Muscle layer of duodenum (tissue), 2 donors: Measurements from ENCODE around the gene PIK3CD.

Experiments used
- H3K27ac ChIP-seq: one replicate; pipeline ENCODE4 v1.7.0; 2013; ENCODE audit warnings: mild to moderate bottlenecking, low read length
- H3K27me3 ChIP-seq: one replicate; pipeline ENCODE4 v1.7.0; 2013; ENCODE audit warnings: low read depth, mild to moderate bottlenecking, control low read depth, low read length
- H3K36me3 ChIP-seq, 2 donors: one replicate each; pipeline ENCODE4 v1.7.0; 2013; ENCODE audit warnings: low read length in 2 of 2, control low read depth in 1 of 2, mild to moderate bottlenecking in 1 of 2; ENCODE audit not compliant: insufficient read depth in 2 of 2, control insufficient read depth in 1 of 2
- H3K4me1 ChIP-seq, 2 donors: one replicate each; pipeline ENCODE4 v1.7.0; 2013; ENCODE audit warnings: low read length in 2 of 2, mild to moderate bottlenecking in 2 of 2, control low read depth in 1 of 2, moderate library complexity in 1 of 2; ENCODE audit not compliant: insufficient read depth in 2 of 2, control insufficient read depth in 1 of 2
- H3K4me3 ChIP-seq, 2 donors: one replicate each; pipeline ENCODE4 v1.7.0; 2013; ENCODE audit warnings: low read length in 2 of 2, low read depth in 1 of 2, mild to moderate bottlenecking in 1 of 2
- H3K9me3 ChIP-seq, 2 donors: one replicate each; pipeline ENCODE4 v1.7.0; 2013; ENCODE audit warnings: low read length in 2 of 2, control low read depth in 1 of 2, mild to moderate bottlenecking in 1 of 2; ENCODE audit not compliant: control insufficient read depth in 1 of 2
- donor health status: healthy.

The PIK3CD gene

GRCh38 chr1:9651565-9652378, at the start of gene PIK3CD:
TSS of gene PIK3CD (plus strand) at chr1:9651731. CDS start at chr1:9710456, 58,725 bp downstream.
- H3K4me3 ChIP-seq, result peak within 1 kb of the TSS; percentile 11 to 62
- peaks cover 0 to 16% of the 10 kb centered on the region in 2 donors for H3K4me1 ChIP-seq
- H3K27ac ChIP-seq, result no peak within 1 kb of the TSS
- H3K27me3 ChIP-seq, result no peaks in the 10 kb centered on the region
- no peaks in the 10 kb centered on the region for H3K9me3 ChIP-seq
- H3K36me3 ChIP-seq, result no peaks in the 10 kb centered on the region

GRCh38 chr1:9601942-9602793, 49.4 kb upstream of the PIK3CD start:
- no peaks in the 10 kb centered on the region for H3K4me1 ChIP-seq
- no peaks in the 10 kb centered on the region for H3K9me3 ChIP-seq
- no peak overlapping the region for H3K4me3 ChIP-seq
- H3K27ac ChIP-seq, result no peak overlapping the region
- no peaks in the 10 kb centered on the region for H3K27me3 ChIP-seq
- H3K36me3 ChIP-seq, result peaks cover 7 to 49% of the 10 kb centered on the region in 2 donors

GRCh38 chr1:9602794-9603167, 48.8 kb upstream of the PIK3CD start:
- no peaks in the 10 kb centered on the region for H3K4me1 ChIP-seq
- no peak overlapping the region for H3K4me3 ChIP-seq
- peaks cover 5 to 49% of the 10 kb centered on the region in 2 donors for H3K36me3 ChIP-seq
- H3K27me3 ChIP-seq, result no peaks in the 10 kb centered on the region
- H3K27ac ChIP-seq, result no peak overlapping the region
- no peaks in the 10 kb centered on the region for H3K9me3 ChIP-seq

- Histone ChIP-seq H3K4me3 (no peak overlapping the region), H3K36me3 (peaks cover 0 to 49% of the 10 kb centered on the region in 2 donors), H3K27me3 (no peaks in the 10 kb centered on the region), H3K27ac (no peak overlapping the region), H3K9me3 (no peaks in the 10 kb centered on the region), H3K4me1 (no peaks in the 10 kb centered on the region)
Observed at GRCh38 chr1:9603307-9603706, 48.2 kb upstream of the PIK3CD start.

GRCh38 chr1:9603766-9604753, 47.5 kb upstream of the PIK3CD start:
- H3K36me3 ChIP-seq, result peaks cover 0 to 55% of the 10 kb centered on the region in 2 donors

DNA sequence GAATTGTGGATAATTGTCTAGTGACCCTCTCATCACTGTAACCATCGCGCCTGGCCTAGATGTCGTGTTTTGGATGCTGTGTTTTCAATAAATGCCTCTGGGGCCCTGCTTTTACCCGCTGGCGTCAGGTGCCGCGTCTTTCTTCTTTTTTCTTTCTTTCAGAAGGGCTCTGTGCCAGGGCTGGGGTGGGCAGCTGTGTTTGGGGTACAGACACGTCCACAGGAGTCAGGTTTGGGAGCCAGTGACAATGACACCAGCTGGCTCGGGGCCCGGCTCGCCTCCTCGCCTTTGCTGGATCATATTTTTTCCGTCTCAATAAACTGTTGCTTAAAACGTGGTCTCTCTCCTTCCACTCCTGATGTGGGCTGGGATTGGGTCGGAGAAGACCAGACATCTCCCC, 46.7 kb upstream of the PIK3CD start:
- Histone ChIP-seq H3K9me3 (no peaks in the 10 kb centered on the region), H3K27ac (no peak overlapping the region), H3K36me3 (peaks cover 1 to 63% of the 10 kb centered on the region in 2 donors), H3K4me3 (no peak overlapping the region), H3K27me3 (no peaks in the 10 kb centered on the region), H3K4me1 (no peaks in the 10 kb centered on the region)

More at GRCh38 chr1:9603766-9604753, 47.5 kb upstream of the PIK3CD start:
- no peaks in the 10 kb centered on the region for H3K9me3 ChIP-seq
- H3K4me3 ChIP-seq, result no peak overlapping the region
- no peaks in the 10 kb centered on the region for H3K4me1 ChIP-seq
- no peaks in the 10 kb centered on the region for H3K27me3 ChIP-seq
- H3K27ac ChIP-seq, result no peak overlapping the region

DNA sequence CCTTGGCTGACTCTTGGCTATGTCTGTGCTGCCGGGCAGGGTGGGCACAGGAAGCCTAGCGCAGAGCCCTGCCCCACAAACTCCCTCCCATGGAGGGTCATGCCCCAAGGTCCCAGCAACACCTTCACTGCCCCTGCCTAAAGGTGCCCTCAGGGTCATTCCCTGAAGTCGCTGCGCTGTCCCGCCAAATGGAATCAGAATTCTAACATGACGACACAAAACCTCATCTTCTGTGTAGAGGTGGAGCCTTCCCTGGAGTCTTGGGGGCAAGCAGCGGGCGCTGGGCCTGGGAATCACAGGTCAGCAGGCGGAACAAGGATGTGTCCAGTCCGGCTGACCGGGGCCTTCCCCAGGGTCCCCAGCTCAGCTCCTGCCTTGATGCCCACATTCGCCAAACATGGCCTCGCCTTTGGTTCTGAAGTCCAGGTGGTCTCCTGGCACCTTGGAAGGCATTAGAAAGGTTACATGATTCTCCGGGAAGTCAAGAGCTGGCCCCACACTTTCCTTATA, 45.5 kb upstream of the PIK3CD start:
- peaks cover 4 to 70% of the 10 kb centered on the region in 2 donors for H3K36me3 ChIP-seq
- no peak overlapping the region for H3K27ac ChIP-seq
- no peaks in the 10 kb centered on the region for H3K4me1 ChIP-seq

DNA sequence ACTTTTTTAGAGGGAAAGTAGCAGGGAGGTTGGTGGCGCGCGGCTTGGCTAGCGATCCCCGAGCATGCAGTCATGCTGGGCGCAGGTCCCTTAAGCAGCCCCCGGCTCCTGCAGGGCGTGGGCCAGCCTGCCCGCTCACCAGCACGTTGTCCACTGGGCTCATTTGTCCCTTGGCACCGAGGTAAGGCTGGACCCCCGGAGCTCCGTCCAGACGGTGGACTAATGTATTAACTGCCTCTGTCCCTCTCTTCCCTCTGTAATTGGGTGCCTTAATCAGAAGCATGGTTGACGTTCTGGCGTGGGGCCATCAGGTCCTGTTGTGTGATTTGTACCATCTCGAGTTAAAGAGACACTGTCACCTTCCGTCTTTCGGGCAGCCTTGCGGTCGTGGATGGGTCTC, 45.1 kb upstream of the PIK3CD start:
- H3K4me1 ChIP-seq, result no peaks in the 10 kb centered on the region

More for the DNA sequence above, 45.5 kb upstream of the PIK3CD start:
- Histone ChIP-seq H3K9me3 (no peaks in the 10 kb centered on the region), H3K27me3 (no peaks in the 10 kb centered on the region), H3K4me3 (no peak overlapping the region)

GRCh38 chr1:9606948-9607347, 44.6 kb upstream of the PIK3CD start:
- H3K27me3 ChIP-seq, result no peaks in the 10 kb centered on the region
- no peaks in the 10 kb centered on the region for H3K9me3 ChIP-seq
- H3K27ac ChIP-seq, result no peak overlapping the region
- no peak overlapping the region for H3K4me3 ChIP-seq
- H3K4me1 ChIP-seq, result no peaks in the 10 kb centered on the region
- peaks cover 4 to 70% of the 10 kb centered on the region in 2 donors for H3K36me3 ChIP-seq

More for the DNA sequence above, 45.1 kb upstream of the PIK3CD start:
- no peaks in the 10 kb centered on the region for H3K9me3 ChIP-seq
- H3K27me3 ChIP-seq, result no peaks in the 10 kb centered on the region
- H3K4me3 ChIP-seq, result no peak overlapping the region
- peaks cover 4 to 70% of the 10 kb centered on the region in 2 donors for H3K36me3 ChIP-seq
- no peak overlapping the region for H3K27ac ChIP-seq

GRCh38 chr1:9607352-9607751, 44.2 kb upstream of the PIK3CD start:
- H3K36me3 ChIP-seq, result peaks cover 4 to 71% of the 10 kb centered on the region in 2 donors
- H3K27me3 ChIP-seq, result no peaks in the 10 kb centered on the region
- H3K4me3 ChIP-seq, result no peak overlapping the region
- no peaks in the 10 kb centered on the region for H3K9me3 ChIP-seq
- no peaks in the 10 kb centered on the region for H3K4me1 ChIP-seq
- no peak overlapping the region for H3K27ac ChIP-seq
